ENCODE results near the gene TECTB. TPM values are rescaled to one million over a fixed set of nuclear protein-coding genes. Genes with fewer than 3 reads are reported as not detected.

Gene TECTB
- total RNA-seq, 1 donor: not detected

GRCh38 chr10:112347709-112348671 is 64.8 kb downstream of the TECTB start:
- H3K4me3 ChIP-seq (ENCODE audit: low read depth, low read length): no peak overlapping the region
- no peak for TF ChIP-seq CTCF (IDR thresholded peaks at IDR 0.05; ENCODE audit: insufficient read depth, low read length)
- DNase-seq (ENCODE audit: low read depth): no peak

DNA sequence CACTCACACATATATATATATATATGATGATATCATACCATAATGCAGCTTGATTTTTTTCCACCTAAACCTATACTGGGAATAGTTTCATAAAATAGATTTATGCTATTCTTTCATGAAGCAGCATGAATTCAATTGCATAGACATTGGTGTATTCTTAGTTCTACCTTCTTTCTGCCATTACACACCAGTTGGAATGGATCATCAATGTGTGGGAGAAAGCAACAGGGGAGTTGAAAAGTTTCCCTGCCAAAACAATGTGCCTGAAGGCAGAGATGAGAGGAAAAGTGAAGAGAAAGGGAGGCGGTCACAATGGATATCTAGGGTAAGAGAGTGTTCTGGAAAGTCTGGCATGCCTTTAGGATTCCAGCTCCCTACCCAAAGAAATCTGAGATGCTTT is 65.6 kb downstream of the TECTB start:
- H3K4me3 ChIP-seq (ENCODE audit: low read depth, low read length): no peak overlapping the region
- no peak for DNase-seq (ENCODE audit: low read depth)
- TF ChIP-seq CTCF (IDR thresholded peaks at IDR 0.05; ENCODE audit: insufficient read depth, low read length): no peak

- H3K4me3 ChIP-seq (ENCODE audit: low read depth, low read length): no peak overlapping the region
- DNase-seq (ENCODE audit: low read depth): no peak
- TF ChIP-seq CTCF (IDR thresholded peaks at IDR 0.05; ENCODE audit: insufficient read depth, low read length): no peak
These were observed 66.4 kb downstream of the TECTB start for GRCh38 chr10:112349521-112350085.

- H3K4me3 ChIP-seq (ENCODE audit: low read depth, low read length): no peak overlapping the region
- TF ChIP-seq CTCF (IDR thresholded peaks at IDR 0.05; ENCODE audit: insufficient read depth, low read length): no peak
- no peak for DNase-seq (ENCODE audit: low read depth)
These were observed 67.9 kb downstream of the TECTB start for GRCh38 chr10:112351146-112351545.

- DNase-seq (ENCODE audit: low read depth): no peak
- no peak overlapping the region for H3K4me3 ChIP-seq (ENCODE audit: low read depth, low read length)
- TF ChIP-seq CTCF (IDR thresholded peaks at IDR 0.05; ENCODE audit: insufficient read depth, low read length): no peak
These were observed 68.8 kb downstream of the TECTB start for GRCh38 chr10:112352044-112352443.

- DNase-seq (ENCODE audit: low read depth): no peak
- no peak overlapping the region for H3K4me3 ChIP-seq (ENCODE audit: low read depth, low read length)
- no peak for TF ChIP-seq CTCF (IDR thresholded peaks at IDR 0.05; ENCODE audit: insufficient read depth, low read length)
These were observed 69.8 kb downstream of the TECTB start for GRCh38 chr10:112353046-112353445.

Small RNAs within 50 kb of the gene (small RNA-seq; reads per million reads assigned to genes)
- gene MIR6715A: not detected

Other genes with a start within 250 kb of the TECTB start
- 8.6 and 10.9 TPM in 2 replicates for gene GPAM, start 99.6 kb upstream of the TECTB start, total RNA-seq (ENCODE audit: low replicate concordance)
- 2.6 and 15.1 TPM in 2 replicates for gene ACSL5, start 90.7 kb downstream of the TECTB start, total RNA-seq (ENCODE audit: low replicate concordance)
- 12.7 and 36.6 TPM in 2 replicates for gene ZDHHC6, start 163.5 kb downstream of the TECTB start, total RNA-seq (ENCODE audit: low replicate concordance)
- gene VTI1A, start 163.8 kb downstream of the TECTB start, total RNA-seq (ENCODE audit: low replicate concordance): 42.3 and 44.5 TPM in 2 replicates

Data from fibroblast of the aortic adventitia (primary cell).